ENCODE measurements around the gene FBXO24. TPM values are rescaled to one million over a fixed set of nuclear protein-coding genes. Genes with fewer than 3 reads are reported as not detected.

FBXO24 gene
- total and polyA plus RNA-seq, 2 donors (not counting 1 experiment from before 2014, with no cell fraction given): 0.23 to 0.33 TPM

- Histone ChIP-seq H3K79me2 (ENCODE audit: control insufficient read depth, insufficient read depth, low read length) (no peaks in the 10 kb centered on the region), H3K27me3 (ENCODE audit: control insufficient read depth, insufficient read depth, low read length) (no peaks in the 10 kb centered on the region), H3K9ac (ENCODE audit: insufficient read depth, low read length) (peak overlapping the region; percentile 60), H3K4me3 (replicated peaks in 1 of 4; ENCODE audit: control extremely low read depth in 1 of 4, insufficient read depth in 1 of 4, low read depth in 3 of 4, low read length in 4 of 4) (peak overlapping the region; percentile 57 to 89 (median 80)), H2AFZ (ENCODE audit: low read length) (peak overlapping the region; percentile 43), H4K20me1 (ENCODE audit: control insufficient read depth, extremely low read depth, insufficient read depth, low read length) (no peaks in the 10 kb centered on the region), H3K4me1 (ENCODE audit: control insufficient read depth, extremely low read depth, insufficient read depth, low read length) (no peaks in the 10 kb centered on the region), H3K27ac (ENCODE audit: insufficient read depth, low read length) (no peak overlapping the region), H3K9me3 (ENCODE audit: control insufficient read depth, insufficient read depth, low read depth, low read length) (no peaks in the 10 kb centered on the region), H3K36me3 (ENCODE audit: control insufficient read depth, insufficient read depth, low read length) (peaks cover 2% of the 10 kb centered on the region), H3K4me2 (ENCODE audit: extremely low read depth, insufficient read depth, low read length) (peak overlapping the region; percentile 73)
- DNase-seq (ENCODE audit: low read depth in 2 of 2): no peak
- TF ChIP-seq CTCF (conservative IDR thresholded peaks at IDR 0.05 in 1 of 2, IDR thresholded peaks at IDR 0.05 in 1 of 2; ENCODE audit: low read depth in 1 of 2, low read length in 2 of 2) (peak in 1 of 2 donors; percentile 10), EZH2 (IDR thresholded peaks at IDR 0.05; ENCODE audit: low read length, missing control alignments) (no peak)
Measured at GRCh38 chr7:100612730-100613390, 26.7 kb downstream of the FBXO24 start.

GRCh38 chr7:100613412-100614175 lies 27.5 kb downstream of the FBXO24 start:
- no peak for TF ChIP-seq EZH2 (IDR thresholded peaks at IDR 0.05; ENCODE audit: low read length, missing control alignments)
- TF ChIP-seq CTCF (conservative IDR thresholded peaks at IDR 0.05 in 1 of 2, IDR thresholded peaks at IDR 0.05 in 1 of 2; ENCODE audit: low read depth in 1 of 2, low read length in 2 of 2): no peak
- DNase-seq (ENCODE audit: low read depth in 2 of 2): no peak
- Histone ChIP-seq H2AFZ (ENCODE audit: low read length) (no peak overlapping the region), H3K36me3 (ENCODE audit: control insufficient read depth, insufficient read depth, low read length) (no peaks in the 10 kb centered on the region), H3K9ac (ENCODE audit: insufficient read depth, low read length) (no peak overlapping the region), H3K4me3 (replicated peaks in 1 of 4; ENCODE audit: control extremely low read depth in 1 of 4, insufficient read depth in 1 of 4, low read depth in 3 of 4, low read length in 4 of 4) (peak overlapping the region in 2 of 4 experiments; percentile 88 to 89), H4K20me1 (ENCODE audit: control insufficient read depth, extremely low read depth, insufficient read depth, low read length) (no peaks in the 10 kb centered on the region), H3K27ac (ENCODE audit: insufficient read depth, low read length) (no peak overlapping the region), H3K4me2 (ENCODE audit: extremely low read depth, insufficient read depth, low read length) (peak overlapping the region; percentile 73), H3K27me3 (ENCODE audit: control insufficient read depth, insufficient read depth, low read length) (no peaks in the 10 kb centered on the region), H3K79me2 (ENCODE audit: control insufficient read depth, insufficient read depth, low read length) (no peaks in the 10 kb centered on the region), H3K4me1 (ENCODE audit: control insufficient read depth, extremely low read depth, insufficient read depth, low read length) (no peaks in the 10 kb centered on the region), H3K9me3 (ENCODE audit: control insufficient read depth, insufficient read depth, low read depth, low read length) (no peaks in the 10 kb centered on the region)

- Histone ChIP-seq H3K27me3 (ENCODE audit: control insufficient read depth, insufficient read depth, low read length) (no peaks in the 10 kb centered on the region), H3K4me1 (ENCODE audit: control insufficient read depth, extremely low read depth, insufficient read depth, low read length) (no peaks in the 10 kb centered on the region), H3K4me3 (replicated peaks in 1 of 4; ENCODE audit: control extremely low read depth in 1 of 4, insufficient read depth in 1 of 4, low read depth in 3 of 4, low read length in 4 of 4) (no peak overlapping the region), H3K79me2 (ENCODE audit: control insufficient read depth, insufficient read depth, low read length) (no peaks in the 10 kb centered on the region), H3K36me3 (ENCODE audit: control insufficient read depth, insufficient read depth, low read length) (no peaks in the 10 kb centered on the region), H3K27ac (ENCODE audit: insufficient read depth, low read length) (no peak overlapping the region), H3K9me3 (ENCODE audit: control insufficient read depth, insufficient read depth, low read depth, low read length) (no peaks in the 10 kb centered on the region), H2AFZ (ENCODE audit: low read length) (no peak overlapping the region), H3K9ac (ENCODE audit: insufficient read depth, low read length) (no peak overlapping the region), H4K20me1 (ENCODE audit: control insufficient read depth, extremely low read depth, insufficient read depth, low read length) (no peaks in the 10 kb centered on the region), H3K4me2 (ENCODE audit: extremely low read depth, insufficient read depth, low read length) (no peak overlapping the region)
- no peak for DNase-seq (ENCODE audit: low read depth in 2 of 2)
- TF ChIP-seq CTCF (conservative IDR thresholded peaks at IDR 0.05 in 1 of 2, IDR thresholded peaks at IDR 0.05 in 1 of 2; ENCODE audit: low read depth in 1 of 2, low read length in 2 of 2) (no peak), EZH2 (IDR thresholded peaks at IDR 0.05; ENCODE audit: low read length, missing control alignments) (no peak)
Measured at GRCh38 chr7:100614308-100614861, 28.3 kb downstream of the FBXO24 start.
